RWPE2 (cell line): ENCODE measurements around the gene GNAO1.

Experiments
- ATAC-seq: fragments of 200-7000 bp; cut with Tn5 transposase; 3 replicates; pipeline ENCODE4 v1.9.1; 2021; ENCODE audit warnings: low read depth
- DNase-seq: peaks from one replicate; pipeline ENCODE4 v3.0.0-alpha.2; 2020; ENCODE audit warnings: low spot score
- H3K27ac ChIP-seq: fragments of 450-650 bp; 2 replicates; pipeline ENCODE4 v1.5.1; 2017; ENCODE audit warnings: mild to moderate bottlenecking; ENCODE audit not compliant: poor library complexity, severe bottlenecking
- H3K27me3 ChIP-seq: fragments of 250-450 bp; sonication (Bioruptor Pico); 2 replicates; pipeline ENCODE4 v1.5.1; 2021; ENCODE audit warnings: mild to moderate bottlenecking, moderate library complexity; ENCODE audit not compliant: insufficient read depth, poor library complexity, severe bottlenecking
- H3K36me3 ChIP-seq: fragments of 250-450 bp; sonication (Bioruptor Pico); 2 replicates; pipeline ENCODE4 v1.5.1; 2020; ENCODE audit warnings: low read depth, mild to moderate bottlenecking, moderate library complexity
- H3K4me1 ChIP-seq: fragments of 250-450 bp; sonication (Bioruptor Pico); 2 replicates; pipeline ENCODE4 v1.5.1; 2021; ENCODE audit warnings: mild to moderate bottlenecking, moderate library complexity; ENCODE audit not compliant: insufficient read depth, poor library complexity, severe bottlenecking
- H3K4me3 ChIP-seq: fragments of 250-450 bp; sonication (Bioruptor Pico); 2 replicates; pipeline ENCODE4 v1.5.1; 2021; ENCODE audit warnings: mild to moderate bottlenecking, moderate library complexity; ENCODE audit not compliant: severe bottlenecking
- H3K9me3 ChIP-seq: fragments of 250-450 bp; sonication (Bioruptor Pico); 2 replicates; pipeline ENCODE4 v1.5.1; 2021; ENCODE audit warnings: mild to moderate bottlenecking, moderate library complexity; ENCODE audit not compliant: severe bottlenecking
- CTCF ChIP-seq: fragments of 450-650 bp; IDR thresholded peaks from one replicate; pipeline ENCODE4 v1.5.1; 2017; ENCODE audit warnings: mild to moderate bottlenecking, moderate library complexity; ENCODE audit not compliant: poor library complexity, severe bottlenecking

The GNAO1 gene

GRCh38 chr16:56382459-56382858 lies 191.2 kb downstream of the GNAO1 start:
- Histone ChIP-seq H3K27me3 (no peaks in the 10 kb centered on the region), H3K4me1 (peaks cover 8% of the 10 kb centered on the region), H3K27ac (peak overlapping the region; percentile 35), H3K4me3 (no peak overlapping the region), H3K36me3 (peaks cover 64% of the 10 kb centered on the region), H3K9me3 (peaks cover 9% of the 10 kb centered on the region)
- ATAC-seq = no peak
- no peak for DNase-seq
- TF ChIP-seq CTCF = no peak

GRCh38 chr16:56382901-56383355 lies 191.6 kb downstream of the GNAO1 start:
- peaks cover 9% of the 10 kb centered on the region for H3K9me3 ChIP-seq
- no peak overlapping the region for H3K4me3 ChIP-seq
- H3K27me3 ChIP-seq = no peaks in the 10 kb centered on the region
- H3K27ac ChIP-seq = peak overlapping the region; percentile 35
- H3K36me3 ChIP-seq = peaks cover 68% of the 10 kb centered on the region
- ATAC-seq (peak; percentile 97), DNase-seq (no peak)
- H3K4me1 ChIP-seq = peaks cover 8% of the 10 kb centered on the region
- no peak for TF ChIP-seq CTCF

GRCh38 chr16:56384074-56384721 lies 192.9 kb downstream of the GNAO1 start:
- Histone ChIP-seq H3K4me3 (no peak overlapping the region), H3K36me3 (peaks cover 72% of the 10 kb centered on the region), H3K9me3 (peaks cover 9% of the 10 kb centered on the region), H3K4me1 (peaks cover 8% of the 10 kb centered on the region), H3K27me3 (no peaks in the 10 kb centered on the region), H3K27ac (no peak overlapping the region)
- TF ChIP-seq CTCF = no peak
- DNase-seq = no peak
- ATAC-seq = no peak

GRCh38 chr16:56387396-56387795 lies 196.1 kb downstream of the GNAO1 start:
- peaks cover 68% of the 10 kb centered on the region for H3K36me3 ChIP-seq

More at GRCh38 chr16:56387396-56387795, 196.1 kb downstream of the GNAO1 start:
- Histone ChIP-seq H3K27ac (no peak overlapping the region), H3K4me1 (peaks cover 12% of the 10 kb centered on the region), H3K4me3 (no peak overlapping the region), H3K9me3 (no peaks in the 10 kb centered on the region), H3K27me3 (no peaks in the 10 kb centered on the region)
- DNase-seq (no peak), ATAC-seq (no peak)
- TF ChIP-seq CTCF = no peak
